HepG2 (cell line): ENCODE measurements around the gene SLC44A5. TPM values are rescaled to one million over a fixed set of nuclear protein-coding genes. Genes with fewer than 3 reads are reported as not detected.

Experiments
- ATAC-seq: fragments of 200-7000 bp; cut with Tn5 transposase; 3 replicates; pipeline ENCODE4 v1.9.1; 2020; ENCODE audit warnings: mild to moderate bottlenecking, moderate library complexity
- BruUV-seq: library from RNA; stranded (reverse); fragments of 400-500 nt; replicated peaks from 2 replicates; lab custom pipeline; 2021; lab: Mats Ljungman, UMichigan
- CTCF ChIA-PET: fragments of 300-600 bp; formaldehyde crosslinking; extraction: SDS; loops from one replicate; lab custom pipeline; 2021; ENCODE audit warnings: low total read pairs, inconsistent platforms, low intra/inter-chr PET ratio; lab: Yijun Ruan, JAX
- POLR2A ChIA-PET: fragments of 350-600 bp; sonication (Branson Sonifier 250); formaldehyde crosslinking; loops from one replicate; lab custom pipeline; 2020; ENCODE audit warnings: antibody characterized with exemption, inconsistent platforms; lab: Yijun Ruan, JAX
- DNase-seq: peaks from one replicate; pipeline ENCODE4 v3.0.0-alpha.2; 2015; ENCODE audit warnings: low spot score
- FAIRE-seq: peaks from 3 replicates; lab custom pipeline; 2011; peaks lifted over from hg19 to GRCh38; lab: Jason Lieb, UNC
- H2AFZ ChIP-seq: one replicate; pipeline ENCODE4 v1.6.1; 2011; ENCODE audit warnings: low read length, inconsistent platforms
- H3K27ac ChIP-seq: fragments of 300-600 bp; 3 replicates; pipeline ENCODE4 v1.8.0; 2011; ENCODE audit warnings: mixed run types, mild to moderate bottlenecking, mixed read lengths, low read length, inconsistent platforms; ENCODE audit not compliant: insufficient read depth; ENCODE audit errors: extremely low read length
- H3K27me3 ChIP-seq, 2 experiments: fragments of 200-600 bp in 1 of 2; 2 replicates in 1 of 2; 3 replicates in 1 of 2; pipeline versions ENCODE4 v1.6.0 to v1.8.0; 2011; ENCODE audit warnings: low read length in 2 of 2, mild to moderate bottlenecking in 2 of 2, moderate library complexity in 2 of 2, inconsistent platforms in 1 of 2; ENCODE audit not compliant: insufficient read depth in 2 of 2, control insufficient read depth in 1 of 2
- H3K36me3 ChIP-seq, 2 experiments: fragments of 200-600 bp in 1 of 2; replicated peaks in 1 of 2; 2 replicates in 1 of 2; 3 replicates in 1 of 2; pipeline versions ENCODE4 v1.5.1 to v1.8.0; 2011; ENCODE audit warnings: low read length in 2 of 2, inconsistent platforms in 1 of 2; ENCODE audit not compliant: insufficient read depth in 2 of 2, control insufficient read depth in 1 of 2
- H3K4me1 ChIP-seq: 2 replicates; pipeline ENCODE4 v1.5.1; 2012; ENCODE audit warnings: low read length, inconsistent platforms; ENCODE audit not compliant: insufficient read depth
- H3K4me2 ChIP-seq: 2 replicates; pipeline ENCODE4 v1.6.0; 2011; ENCODE audit warnings: low read depth, low read length, inconsistent platforms
- H3K4me3 ChIP-seq, 3 experiments: fragments of 200-600 bp in 1 of 3; sonication (generic), shearing (Covaris generic) in 1 of 3; replicated peaks in 1 of 3; 2 replicates each; pipeline ENCODE4 v1.5.1; 2011 to 2016; ENCODE audit warnings: low read length in 3 of 3, inconsistent platforms in 2 of 3, low read depth in 2 of 3, mild to moderate bottlenecking in 2 of 3, control low read depth in 1 of 3, mixed read lengths in 1 of 3; ENCODE audit not compliant: insufficient read depth in 1 of 3
- H3K79me2 ChIP-seq: one replicate; pipeline ENCODE4 v1.6.1; 2011; ENCODE audit warnings: low read length, inconsistent platforms; ENCODE audit not compliant: insufficient read depth
- H3K9ac ChIP-seq: 2 replicates; pipeline ENCODE4 v1.6.0; 2011; ENCODE audit warnings: mild to moderate bottlenecking, low read depth, low read length, inconsistent platforms; ENCODE audit not compliant: insufficient read depth
- H3K9me3 ChIP-seq: 2 replicates; pipeline ENCODE4 v1.5.1; 2012; ENCODE audit warnings: mild to moderate bottlenecking, low read length
- H4K20me1 ChIP-seq: 2 replicates; pipeline ENCODE4 v1.6.0; 2011; ENCODE audit warnings: inconsistent platforms, mild to moderate bottlenecking, low read length, moderate library complexity; ENCODE audit not compliant: insufficient read depth
- CC2D1A ChIP-seq: sonication (generic); formaldehyde crosslinking; IDR thresholded peaks from 2 replicates; pipeline ENCODE4 v1.8.1; 2023; ENCODE audit warnings: mild to moderate bottlenecking, missing genetic modification reagents
- EZH2 ChIP-seq: conservative IDR thresholded peaks from 2 replicates; pipeline ENCODE4 v1.6.1; 2012; ENCODE audit warnings: mild to moderate bottlenecking, low read depth, low read length, moderate library complexity
- MED13 ChIP-seq: sonication (generic); formaldehyde crosslinking; IDR thresholded peaks from 2 replicates; pipeline ENCODE4 v1.5.0; 2020; ENCODE audit warnings: missing genetic modification reagents
- NCOA5 ChIP-seq: sonication (generic); formaldehyde crosslinking; IDR thresholded peaks from 2 replicates; pipeline ENCODE4 v1.4.0; 2020; ENCODE audit warnings: missing genetic modification reagents
- THAP8 ChIP-seq: sonication (generic); formaldehyde crosslinking; IDR thresholded peaks from 2 replicates; pipeline ENCODE4 v1.5.1; 2020; ENCODE audit warnings: missing genetic modification reagents, mild to moderate bottlenecking, borderline replicate concordance
- YY1 ChIP-seq: IDR thresholded peaks from 2 replicates; pipeline ENCODE4 v1.6.1; 2011; ENCODE audit warnings: low read length, low read depth, moderate library complexity, mild to moderate bottlenecking; ENCODE audit not compliant: insufficient read depth, insufficient replicate concordance
- ZNF567 ChIP-seq: sonication (generic); formaldehyde crosslinking; IDR thresholded peaks from 2 replicates; pipeline ENCODE4 v1.8.1; 2023; ENCODE audit warnings: mild to moderate bottlenecking, missing genetic modification reagents, borderline replicate concordance
- ZNF616 ChIP-seq: sonication (generic); formaldehyde crosslinking; IDR thresholded peaks from 2 replicates; pipeline ENCODE4 v1.5.0; 2020; ENCODE audit warnings: low read depth, mild to moderate bottlenecking, missing genetic modification reagents
- ZNF652 ChIP-seq: IDR thresholded peaks from 2 replicates; pipeline ENCODE4 v1.6.1; 2016; ENCODE audit warnings: low read depth, borderline replicate concordance
- ZSCAN31 ChIP-seq: sonication (generic); formaldehyde crosslinking; IDR thresholded peaks from 2 replicates; pipeline ENCODE4 v1.5.0; 2020; ENCODE audit warnings: low read depth, mild to moderate bottlenecking, missing genetic modification reagents
- WGBS: methylation state at CpG from one replicate; pipeline ENCODE4 v1.1.6; 2017; ENCODE audit warnings: low lambda C conversion rate; 5-methylcytosine and 5-hydroxymethylcytosine counted together
- in situ Hi-C: cut with HindIII; loops from 2 replicates; pipeline ENCODE4 v1.10.0; 2017; ENCODE audit warnings: low pct_unique_long_range_greater_than_20kb; ENCODE audit not compliant: extremely low pct_ligation_motif_present
- intact Hi-C: fragments of 100-400 bp; cut with micrococcal nuclease; formaldehyde crosslinking; loops from one replicate; pipeline ENCODE4 v1.10.0; 2022; ENCODE audit not compliant: unreplicated experiment
- polyA plus RNA-seq, 8 experiments: library from polyadenylated mRNA; depleted of rRNA in 3 of 8; stranded (reverse) in 7 of 8; unstranded in 1 of 8; fragments of >200 nt; fragmentation: Illumina TruSeq in 4 of 8; extraction: Trizol in 4 of 8; gene quantifications; 2 replicates each; pipeline versions ENCODE4 v1.2.1 to v1.2.3, GENCODE V29; 2011 to 2016; ENCODE audit warnings: low read depth in 4 of 8, missing spikeins in 1 of 8, mixed read lengths in 1 of 8; ENCODE audit not compliant: insufficient read depth in 1 of 8
- total RNA-seq, 5 experiments: library from RNA; depleted of rRNA; stranded (reverse); fragments of >200 nt; fragmentation: Illumina TruSeq; extraction: Trizol; gene quantifications; 2 replicates each; pipeline ENCODE4 v1.2.3, GENCODE V29; 2016; ENCODE audit warnings: low read depth in 1 of 5

SLC44A5 gene
- total and polyA plus RNA-seq, 2 of the 13 experiments (the other 11 are each of a cell fraction or from before 2014, with no cell fraction given) = 8.0 to 16.0 TPM

GRCh38 chr1:75327395-75327794 lies 283.5 kb downstream of the SLC44A5 start:
- H3K4me2 ChIP-seq = no peak overlapping the region
- BruUV-seq = no TSS peak
- H3K9me3 ChIP-seq = no peaks in the 10 kb centered on the region
- DNase-seq (no peak), ATAC-seq (no peak), FAIRE-seq (no peak)
- H3K27me3 ChIP-seq = no peaks in the 10 kb centered on the region
- no peaks in the 10 kb centered on the region; the same call in 1 of the 2 replicates for H3K4me1 ChIP-seq
- no peaks in the 10 kb centered on the region for H3K79me2 ChIP-seq
- H3K4me3 ChIP-seq = no peak overlapping the region
- no peak overlapping the region for H2AFZ ChIP-seq
- H4K20me1 ChIP-seq = no peaks in the 10 kb centered on the region
- in situ Hi-C loops (no loop called here), intact Hi-C loops (no loop called here)
- TF ChIP-seq NCOA5 (CRISPR knock-in tag) (no peak), EZH2 (no peak), CC2D1A (no peak), THAP8 (CRISPR knock-in tag) (no peak), ZNF616 (CRISPR knock-in tag) (no peak), ZNF567 (CRISPR knock-in tag) (no peak), YY1 (no peak), ZNF652 (CRISPR knock-in tag) (no peak), MED13 (CRISPR knock-in tag) (no peak), ZSCAN31 (CRISPR knock-in tag) (no peak)
- WGBS = 83% methylated on average over 2 of the region's 2 CpGs
- H3K9ac ChIP-seq = no peak overlapping the region
- CTCF ChIA-PET = no interaction called here
- H3K36me3 ChIP-seq = no peaks in the 10 kb centered on the region
- H3K27ac ChIP-seq = no peak overlapping the region
- POLR2A ChIA-PET = no interaction called here
